Ovary (tissue), 3 donors: Measurements from ENCODE around the gene ACTR1A.

ENCODE experiments used
- CTCF ChIP-seq, 3 donors: fragments of 450-650 bp in 2 of 3; fragments of 200-600 bp in 1 of 3; IDR thresholded peaks; one replicate each; pipeline versions ENCODE4 v1.5.1 to v1.8.0; 2016 to 2022; ENCODE audit warnings: antibody characterized with exemption in 3 of 3, mild to moderate bottlenecking in 1 of 3
- EP300 ChIP-seq: sonication (generic); formaldehyde crosslinking; IDR thresholded peaks from one replicate; pipeline ENCODE4 v1.6.1; 2017; ENCODE audit warnings: antibody characterized with exemption
- POLR2A ChIP-seq: fragments of 450-650 bp; IDR thresholded peaks from one replicate; pipeline ENCODE4 v1.6.1; 2017; ENCODE audit warnings: antibody characterized with exemption, mild to moderate bottlenecking, moderate library complexity
- donor health status: DM: no; HTN: no; CAD: no.

GRCh38 chr10:102434394-102435132, 67.9 kb downstream of the ACTR1A start:
- TF ChIP-seq CTCF (IDR thresholded peaks at IDR 0.05) (no peak), EP300 (no peak), POLR2A (no peak)
